ENCODE measurements around the gene TRPM3.

TRPM3 gene

GRCh38 chr9:70551801-70552200 lies 569.6 kb downstream of the TRPM3 start:
- DNase-seq (ENCODE audit: low spot score) = no peak

GRCh38 chr9:70551396-70551795 lies 570.0 kb downstream of the TRPM3 start:
- DNase-seq (ENCODE audit: low spot score) = no peak

- DNase-seq (ENCODE audit: low spot score) = no peak
These were observed 571.5 kb downstream of the TRPM3 start for GRCh38 chr9:70549926-70550325.

GRCh38 chr9:70542311-70542931 lies 579.0 kb downstream of the TRPM3 start:
- no peak for DNase-seq (ENCODE audit: low spot score)

GRCh38 chr9:70540016-70540415 lies 581.4 kb downstream of the TRPM3 start:
- DNase-seq (ENCODE audit: low spot score) = no peak

- DNase-seq (ENCODE audit: low spot score) = no peak
These were observed 581.9 kb downstream of the TRPM3 start for GRCh38 chr9:70539526-70539925.

GRCh38 chr9:70539001-70539400 lies 582.4 kb downstream of the TRPM3 start:
- DNase-seq (ENCODE audit: low spot score) = no peak

- DNase-seq (ENCODE audit: low spot score) = no peak
These were observed 584.3 kb downstream of the TRPM3 start for GRCh38 chr9:70537084-70537483.

- no peak for DNase-seq (ENCODE audit: low spot score)
These were observed 585.7 kb downstream of the TRPM3 start for GRCh38 chr9:70535546-70536323.

- DNase-seq (ENCODE audit: low spot score) = no peak
These were observed 587.0 kb downstream of the TRPM3 start for GRCh38 chr9:70534471-70534870.

- no peak for DNase-seq (ENCODE audit: low spot score)
These were observed 587.4 kb downstream of the TRPM3 start for GRCh38 chr9:70534061-70534460.

- no peak for DNase-seq (ENCODE audit: low spot score)
These were observed 587.9 kb downstream of the TRPM3 start for GRCh38 chr9:70533492-70533891.

GRCh38 chr9:70532716-70533115 lies 588.7 kb downstream of the TRPM3 start:
- DNase-seq (ENCODE audit: low spot score) = no peak

- DNase-seq (ENCODE audit: low spot score) = no peak
These were observed 590.1 kb downstream of the TRPM3 start for GRCh38 chr9:70531311-70531710.

GRCh38 chr9:70530716-70531115 lies 590.7 kb downstream of the TRPM3 start:
- no peak for DNase-seq (ENCODE audit: low spot score)

- no peak for DNase-seq (ENCODE audit: low spot score)
These were observed 591.6 kb downstream of the TRPM3 start for GRCh38 chr9:70529833-70530232.

- DNase-seq (ENCODE audit: low spot score) = no peak
These were observed 592.0 kb downstream of the TRPM3 start for GRCh38 chr9:70529377-70529776.

GRCh38 chr9:70526902-70527301 lies 594.5 kb downstream of the TRPM3 start:
- no peak for DNase-seq (ENCODE audit: low spot score)

- no peak for DNase-seq (ENCODE audit: low spot score)
These were observed 595.9 kb downstream of the TRPM3 start for GRCh38 chr9:70525519-70525918.

GRCh38 chr9:70519912-70520724 lies 601.3 kb downstream of the TRPM3 start:
- no peak for DNase-seq (ENCODE audit: low spot score)

- DNase-seq (ENCODE audit: low spot score) = no peak
These were observed 603.4 kb downstream of the TRPM3 start for GRCh38 chr9:70517926-70518610.

GRCh38 chr9:70514273-70514672 lies 607.1 kb downstream of the TRPM3 start:
- DNase-seq (ENCODE audit: low spot score) = no peak

Measured in iPS-NIHi11 (cell line).